CD4-positive, CD25-positive, alpha-beta regulatory T cell (primary cell): ENCODE measurements around the gene ZNF593. TPM values are rescaled to one million over a fixed set of nuclear protein-coding genes. Genes with fewer than 3 reads are reported as not detected.
A peak's percentile ranks its signal among the peaks of the same experiment; 100 is the strongest.

ENCODE experiments used
- ATAC-seq, 2 donors: fragments of 150-1000 bp; cut with Tn5 transposase; one replicate each; pipeline ENCODE4 v1.10.0; 2021; ENCODE audit warnings: low read depth in 2 of 2, moderate number of reproducible peaks in 2 of 2, moderate library complexity in 1 of 2
- DNase-seq, 3 donors: peaks; one replicate each; pipeline versions ENCODE4 v3.0.0 to v3.0.0-alpha.2; 2012 to 2022; ENCODE audit warnings: mixed read lengths in 1 of 3
- H3K27ac ChIP-seq: one replicate; pipeline ENCODE4 v1.7.0; 2013; ENCODE audit warnings: mild to moderate bottlenecking, low read length; ENCODE audit not compliant: insufficient read depth, poor library complexity, severe bottlenecking
- H3K27me3 ChIP-seq: one replicate; pipeline ENCODE4 v1.7.0; 2013; ENCODE audit warnings: low read length; ENCODE audit not compliant: control insufficient read depth, insufficient read depth
- H3K36me3 ChIP-seq: one replicate; pipeline ENCODE4 v1.7.0; 2013; ENCODE audit warnings: mild to moderate bottlenecking, low read length, moderate library complexity; ENCODE audit not compliant: control insufficient read depth, insufficient read depth
- H3K4me1 ChIP-seq: 2 replicates; pipeline ENCODE4 v1.7.0; 2013; ENCODE audit warnings: mild to moderate bottlenecking, low read length; ENCODE audit not compliant: insufficient read depth, control insufficient read depth, poor library complexity, severe bottlenecking
- H3K4me3 ChIP-seq: one replicate; pipeline ENCODE4 v1.7.0; 2013; ENCODE audit warnings: low read depth, mild to moderate bottlenecking, low read length, moderate library complexity
- H3K9me3 ChIP-seq, 2 experiments: 1 replicate in 1 of 2; 2 replicates in 1 of 2; pipeline ENCODE4 v1.7.0; 2013; ENCODE audit warnings: low read length in 2 of 2, mild to moderate bottlenecking in 1 of 2, moderate library complexity in 1 of 2; ENCODE audit not compliant: control insufficient read depth in 2 of 2
- H3K27ac Mint-ChIP-seq, 3 donors: one replicate each; pipeline ENCODE4 v1.8.0; 2020 to 2022; ENCODE audit warnings: mild to moderate bottlenecking in 3 of 3, mixed read lengths in 3 of 3, moderate library complexity in 2 of 3
- H3K27me3 Mint-ChIP-seq: one replicate; pipeline ENCODE4 v1.8.0; 2022; ENCODE audit warnings: mild to moderate bottlenecking, mixed read lengths
- H3K36me3 Mint-ChIP-seq: one replicate; pipeline ENCODE4 v1.8.0; 2020; ENCODE audit warnings: mixed read lengths
- H3K4me1 Mint-ChIP-seq, 4 donors: one replicate each; pipeline ENCODE4 v1.8.0; 2020 to 2022; ENCODE audit warnings: mixed read lengths in 4 of 4, mild to moderate bottlenecking in 1 of 4
- H3K4me3 Mint-ChIP-seq, 4 donors: one replicate each; pipeline ENCODE4 v1.8.0; 2020 to 2022; ENCODE audit warnings: mild to moderate bottlenecking in 4 of 4, mixed read lengths in 4 of 4, moderate library complexity in 3 of 4
- H3K9me3 Mint-ChIP-seq, 7 donors: one replicate each; pipeline ENCODE4 v1.8.0; 2020 to 2022; ENCODE audit warnings: mixed read lengths in 7 of 7, mild to moderate bottlenecking in 3 of 7, moderate library complexity in 2 of 7
- polyA plus RNA-seq, 4 donors: library from polyadenylated mRNA; unstranded; fragments of 300-500 nt; fragmentation: Illumina TruSeq; gene quantifications; one replicate each; pipeline ENCODE4 v1.2.3, GENCODE V29; 2021
- total RNA-seq: library from RNA; stranded (reverse); gene quantifications from one replicate; pipeline ENCODE4 v1.2.3, GENCODE V29; 2022

The ZNF593 gene
- 16.8 TPM for total RNA-seq
- polyA plus RNA-seq: 10 to 100 TPM; 40.3 to 65.6 (median 47.5) TPM

GRCh38 chr1:26169669-26170471 lies at the start of gene ZNF593:
Gene ZNF593, plus strand, starts transcription at chr1:26169908. Its CDS starts 76 bp downstream, at chr1:26169984.
- H3K4me3 Mint-ChIP-seq: peak within 1 kb of the TSS; percentile 88 to 91 (median 89)
- H3K9me3 Mint-ChIP-seq: no peaks in the 10 kb centered on the region
- no peaks in the 10 kb centered on the region for H3K27me3 Mint-ChIP-seq
- peak within 1 kb of the TSS; percentile 87 to 93 (median 89) for H3K27ac Mint-ChIP-seq
- peak within 1 kb of the TSS; percentile 82 for H3K4me3 ChIP-seq
- H3K36me3 Mint-ChIP-seq: no peaks in the 10 kb centered on the region
- peak within 1 kb of the TSS; percentile 75 for H3K27ac ChIP-seq
- H3K4me1 ChIP-seq: peaks cover 21% of the 10 kb centered on the region
- no peaks in the 10 kb centered on the region for H3K9me3 ChIP-seq
- DNase-seq: peak; percentile 76 to 90 (median 79)
- peak; percentile 87 for ATAC-seq
- H3K4me1 Mint-ChIP-seq: peaks cover 0 to 33% (median 10%) of the 10 kb centered on the region in 4 donors
- no peaks in the 10 kb centered on the region for H3K27me3 ChIP-seq
- H3K36me3 ChIP-seq: no peaks in the 10 kb centered on the region

- no peak overlapping the region for H3K4me3 Mint-ChIP-seq
- no peaks in the 10 kb centered on the region for H3K27me3 Mint-ChIP-seq
Observed at GRCh38 chr1:26121854-26122773, 47.6 kb upstream of the ZNF593 start.

GRCh38 chr1:26122988-26123973 lies 46.4 kb upstream of the ZNF593 start:
- Histone ChIP-seq H3K9me3 (no peaks in the 10 kb centered on the region), H3K4me1 (peaks cover 61% of the 10 kb centered on the region), H3K27ac (peak overlapping the region; percentile 89), H3K4me3 (peak overlapping the region; percentile 70), H3K36me3 (peaks cover 23% of the 10 kb centered on the region), H3K27me3 (no peaks in the 10 kb centered on the region)
- Mint-ChIP-seq H3K4me1 (peaks cover 32 to 89% (median 63%) of the 10 kb centered on the region in 4 donors), H3K36me3 (peaks cover 11% of the 10 kb centered on the region), H3K27ac (peak overlapping the region; percentile 59 to 85 (median 68)), H3K9me3 (no peaks in the 10 kb centered on the region), H3K4me3 (peak overlapping the region; percentile 15 to 47 (median 28)), H3K27me3 (no peaks in the 10 kb centered on the region)
- peak; percentile 47 to 56 for ATAC-seq
- peak in 2 of 3 donors; percentile 37 to 84 for DNase-seq

More at GRCh38 chr1:26121854-26122773, 47.6 kb upstream of the ZNF593 start:
- H3K27ac ChIP-seq: peak overlapping the region; percentile 89
- H3K27ac Mint-ChIP-seq: peak overlapping the region; percentile 33 to 86 (median 35)
- H3K9me3 Mint-ChIP-seq: no peaks in the 10 kb centered on the region
- H3K4me1 Mint-ChIP-seq: peaks cover 24 to 86% (median 51%) of the 10 kb centered on the region in 4 donors
- no peaks in the 10 kb centered on the region for H3K27me3 ChIP-seq
- H3K4me1 ChIP-seq: peaks cover 50% of the 10 kb centered on the region
- ATAC-seq (no peak), DNase-seq (no peak)
- no peak overlapping the region for H3K4me3 ChIP-seq
- no peaks in the 10 kb centered on the region for H3K9me3 ChIP-seq
- H3K36me3 ChIP-seq: peaks cover 28% of the 10 kb centered on the region
- H3K36me3 Mint-ChIP-seq: peaks cover 11% of the 10 kb centered on the region

GRCh38 chr1:26124418-26125331 lies 45.0 kb upstream of the ZNF593 start:
- Mint-ChIP-seq H3K36me3 (peaks cover 11% of the 10 kb centered on the region), H3K4me3 (peak overlapping the region; percentile 6 to 61 (median 38)), H3K27ac (peak overlapping the region; percentile 80 to 98 (median 84)), H3K9me3 (no peaks in the 10 kb centered on the region), H3K4me1 (peaks cover 28 to 81% (median 62%) of the 10 kb centered on the region in 4 donors), H3K27me3 (no peaks in the 10 kb centered on the region)
- DNase-seq (no peak), ATAC-seq (no peak)
- Histone ChIP-seq H3K27me3 (no peaks in the 10 kb centered on the region), H3K4me3 (peak overlapping the region; percentile 59), H3K4me1 (peaks cover 61% of the 10 kb centered on the region), H3K9me3 (no peaks in the 10 kb centered on the region), H3K27ac (peak overlapping the region; percentile 89), H3K36me3 (peaks cover 15% of the 10 kb centered on the region)

GRCh38 chr1:26125382-26125781 lies 44.3 kb upstream of the ZNF593 start:
- H3K9me3 ChIP-seq: no peaks in the 10 kb centered on the region
- ATAC-seq (no peak), DNase-seq (no peak)
- H3K27ac ChIP-seq: peak overlapping the region; percentile 89
- peaks cover 22 to 74% (median 55%) of the 10 kb centered on the region in 4 donors for H3K4me1 Mint-ChIP-seq
- no peaks in the 10 kb centered on the region for H3K9me3 Mint-ChIP-seq
- peak overlapping the region in 2 of 4 donors; percentile 73 to 98 for H3K4me3 Mint-ChIP-seq
- H3K36me3 ChIP-seq: peaks cover 9% of the 10 kb centered on the region
- peak overlapping the region; percentile 77 for H3K4me3 ChIP-seq
- H3K27me3 Mint-ChIP-seq: no peaks in the 10 kb centered on the region
- H3K36me3 Mint-ChIP-seq: peaks cover 4% of the 10 kb centered on the region
- H3K27me3 ChIP-seq: no peaks in the 10 kb centered on the region
- H3K4me1 ChIP-seq: peaks cover 54% of the 10 kb centered on the region
- H3K27ac Mint-ChIP-seq: peak overlapping the region; percentile 93 to 99 (median 98)

- H3K36me3 ChIP-seq: peaks cover 9% of the 10 kb centered on the region
- Mint-ChIP-seq H3K4me3 (peak overlapping the region; percentile 73 to 98 (median 89)), H3K4me1 (peaks cover 22 to 70% (median 54%) of the 10 kb centered on the region in 4 donors), H3K27ac (peak overlapping the region; percentile 93 to 99 (median 98)), H3K36me3 (peaks cover 3% of the 10 kb centered on the region), H3K27me3 (no peaks in the 10 kb centered on the region), H3K9me3 (no peaks in the 10 kb centered on the region)
- no peaks in the 10 kb centered on the region for H3K27me3 ChIP-seq
- H3K4me3 ChIP-seq: peak overlapping the region; percentile 77
- peak overlapping the region; percentile 89 for H3K27ac ChIP-seq
- DNase-seq (no peak), ATAC-seq (no peak)
- H3K4me1 ChIP-seq: peaks cover 53% of the 10 kb centered on the region
- no peaks in the 10 kb centered on the region for H3K9me3 ChIP-seq
Observed at GRCh38 chr1:26125946-26126320, 43.8 kb upstream of the ZNF593 start.
